Measurements from ENCODE around the gene RASL11B. TPM values are rescaled to one million over a fixed set of nuclear protein-coding genes. Genes with fewer than 3 reads are reported as not detected.

Gene RASL11B
- total and polyA plus RNA-seq, 12 donors: 1.3 to 11.0 (median 3.3) TPM

DNA sequence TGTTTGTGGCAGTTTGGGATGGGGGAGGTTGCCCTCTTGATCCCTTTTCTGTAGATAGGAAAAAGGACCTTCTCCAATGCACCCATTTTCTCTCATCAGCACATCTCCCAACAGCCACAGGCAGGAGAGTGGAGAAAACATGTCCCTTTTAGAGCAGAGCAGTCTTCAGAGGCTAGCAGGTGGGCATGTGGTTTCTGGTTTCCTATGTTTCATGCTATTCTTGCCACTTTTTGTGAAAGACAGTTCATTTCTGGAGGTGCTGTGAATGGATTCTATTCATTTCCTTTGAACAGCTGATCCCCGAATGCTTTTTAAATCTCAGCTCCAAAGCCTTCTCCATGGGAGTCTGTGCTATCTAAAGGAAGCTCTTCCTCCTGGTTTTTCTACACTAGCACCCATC, 18.9 kb downstream of the RASL11B start:
- TF ChIP-seq, protein P1, sequence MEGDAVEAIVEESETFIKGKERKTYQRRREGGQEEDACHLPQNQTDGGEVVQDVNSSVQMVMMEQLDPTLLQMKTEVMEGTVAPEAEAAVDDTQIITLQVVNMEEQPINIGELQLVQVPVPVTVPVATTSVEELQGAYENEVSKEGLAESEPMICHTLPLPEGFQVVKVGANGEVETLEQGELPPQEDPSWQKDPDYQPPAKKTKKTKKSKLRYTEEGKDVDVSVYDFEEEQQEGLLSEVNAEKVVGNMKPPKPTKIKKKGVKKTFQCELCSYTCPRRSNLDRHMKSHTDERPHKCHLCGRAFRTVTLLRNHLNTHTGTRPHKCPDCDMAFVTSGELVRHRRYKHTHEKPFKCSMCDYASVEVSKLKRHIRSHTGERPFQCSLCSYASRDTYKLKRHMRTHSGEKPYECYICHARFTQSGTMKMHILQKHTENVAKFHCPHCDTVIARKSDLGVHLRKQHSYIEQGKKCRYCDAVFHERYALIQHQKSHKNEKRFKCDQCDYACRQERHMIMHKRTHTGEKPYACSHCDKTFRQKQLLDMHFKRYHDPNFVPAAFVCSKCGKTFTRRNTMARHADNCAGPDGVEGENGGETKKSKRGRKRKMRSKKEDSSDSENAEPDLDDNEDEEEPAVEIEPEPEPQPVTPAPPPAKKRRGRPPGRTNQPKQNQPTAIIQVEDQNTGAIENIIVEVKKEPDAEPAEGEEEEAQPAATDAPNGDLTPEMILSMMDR (IDR thresholded peaks at IDR 0.05): no peak
- TF ChIP-seq POLR2A (IDR thresholded peaks at IDR 0.05): no peak
- DNase-seq: no peak
- Histone ChIP-seq H3K4me3 (no peak overlapping the region), H3K9me3 (replicated peaks in 1 of 3) (no peaks in the 10 kb centered on the region), H3K27me3 (no peaks in the 10 kb centered on the region), H3K4me1 (replicated peaks in 1 of 2) (no peaks in the 10 kb centered on the region), H3K36me3 (replicated peaks in 1 of 2) (no peaks in the 10 kb centered on the region), H3K27ac (no peak overlapping the region)
- intact Hi-C loops (cut with DNase I): no loop called here
- 90 to 100% (median 95%) methylated on average over 1 of the region's 1 CpG for WGBS, 4 donors

DNA sequence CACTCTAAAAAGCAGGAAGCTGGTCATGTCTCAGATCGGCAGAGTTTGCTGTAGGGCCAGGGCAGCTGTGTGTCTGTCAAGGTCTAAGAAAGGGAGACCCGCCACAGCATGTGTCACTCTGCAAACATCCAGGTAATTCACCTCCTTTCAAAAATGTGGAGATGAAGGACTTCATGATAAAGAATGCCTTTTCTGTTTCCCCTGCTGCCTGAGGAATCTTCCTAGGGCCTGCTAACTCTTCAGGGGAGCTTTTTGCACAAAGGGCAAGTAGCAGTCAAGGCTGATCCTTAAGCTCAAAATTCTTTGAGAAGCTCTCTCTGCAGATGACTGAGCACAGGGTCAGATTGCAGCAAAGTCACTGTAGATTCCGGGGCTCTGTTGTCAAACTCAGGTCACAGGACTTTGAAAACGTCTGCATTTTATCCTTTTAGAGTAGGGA, 21.1 kb downstream of the RASL11B start:
- 75 to 84% (median 83%) methylated on average over 4 of the region's 4 CpGs for WGBS, 4 donors
- no peaks in the 10 kb centered on the region for H3K36me3 ChIP-seq (replicated peaks in 1 of 2)

DNA sequence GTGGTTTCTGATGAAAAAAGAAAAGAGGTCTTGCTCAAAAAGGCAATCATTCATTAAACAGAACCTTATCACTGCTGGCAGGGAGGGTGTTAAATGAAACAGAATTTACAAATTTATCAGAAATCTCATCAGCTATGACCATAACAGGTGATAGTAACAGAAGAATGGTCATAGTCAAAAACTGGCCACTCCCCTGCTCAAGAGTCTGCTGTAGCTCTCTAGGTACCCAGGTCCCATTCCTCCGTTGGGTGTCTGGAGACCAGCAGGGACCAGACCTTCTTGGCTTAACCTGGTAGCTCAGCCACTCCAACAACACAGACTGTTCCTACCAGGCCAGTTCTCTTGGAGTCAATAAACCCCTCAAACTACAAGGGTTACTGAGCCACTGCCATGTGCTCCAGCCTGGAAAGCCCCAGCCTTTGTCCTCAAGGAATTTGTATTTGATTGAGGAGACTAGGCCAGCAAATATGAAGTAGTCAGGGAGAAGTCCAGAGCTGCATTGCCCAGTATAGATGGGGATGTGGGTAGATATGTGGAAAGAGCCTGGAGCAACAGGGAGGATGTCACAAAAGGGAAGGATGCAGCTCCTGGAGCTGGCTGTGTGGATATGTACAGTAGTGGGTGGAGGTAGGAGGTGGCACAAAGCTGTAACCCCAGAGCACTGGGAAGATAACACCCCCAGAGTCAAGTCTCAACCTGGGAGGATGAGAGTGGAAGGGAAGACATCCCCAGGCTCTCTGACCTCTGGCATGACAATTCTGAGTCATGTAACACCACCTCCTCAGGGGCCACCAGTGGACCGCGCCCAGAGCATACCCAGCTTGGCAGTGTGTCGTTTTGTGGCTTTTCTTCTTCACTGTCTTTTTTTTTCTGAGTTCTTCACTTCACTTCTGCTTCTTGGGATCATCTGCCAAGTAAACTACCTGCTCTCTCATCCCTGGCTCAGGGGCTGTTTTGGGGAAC, 21.9 kb downstream of the RASL11B start:
- WGBS, 4 donors: 89 to 100% (median 94%) methylated on average over 4 of the region's 4 CpGs
- intact Hi-C loops (cut with DNase I): no loop called here

More for the DNA sequence above, 21.1 kb downstream of the RASL11B start:
- no peak for TF ChIP-seq POLR2A (IDR thresholded peaks at IDR 0.05)
- TF ChIP-seq, protein P1 (IDR thresholded peaks at IDR 0.05): no peak
- intact Hi-C loops (cut with DNase I): no loop called here
- no peaks in the 10 kb centered on the region for H3K4me1 ChIP-seq (replicated peaks in 1 of 2)
- no peaks in the 10 kb centered on the region for H3K27me3 ChIP-seq
- H3K9me3 ChIP-seq (replicated peaks in 1 of 3): no peaks in the 10 kb centered on the region
- DNase-seq: no peak
- H3K27ac ChIP-seq: no peak overlapping the region
- no peak overlapping the region for H3K4me3 ChIP-seq

DNA sequence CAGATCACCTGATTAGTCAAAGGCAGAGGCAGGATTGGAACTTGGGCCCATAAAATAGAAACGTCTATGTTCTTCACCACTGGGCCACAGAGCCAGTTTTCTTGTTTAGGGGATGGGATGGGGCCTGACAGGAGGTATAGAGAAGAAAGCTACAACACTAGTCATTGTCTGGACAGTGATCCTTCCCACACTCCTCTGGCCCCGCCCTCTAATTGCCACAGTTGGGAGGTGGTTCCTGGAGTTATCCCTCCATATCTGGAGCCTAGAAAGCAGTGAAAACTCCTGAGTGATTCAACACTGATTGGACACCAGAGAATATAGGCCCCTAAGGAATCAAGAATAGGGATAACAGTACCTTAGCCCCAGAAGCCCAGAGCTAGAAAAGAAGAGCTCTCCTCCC, 22.9 kb downstream of the RASL11B start:
- Histone ChIP-seq H3K36me3 (replicated peaks in 1 of 2) (no peaks in the 10 kb centered on the region), H3K27ac (no peak overlapping the region), H3K4me1 (replicated peaks in 1 of 2) (no peaks in the 10 kb centered on the region), H3K9me3 (replicated peaks in 1 of 3) (no peaks in the 10 kb centered on the region), H3K27me3 (no peaks in the 10 kb centered on the region), H3K4me3 (no peak overlapping the region)
- 88 to 93% (median 90%) methylated on average over 2 of the region's 2 CpGs for WGBS, 4 donors
- no peak for TF ChIP-seq POLR2A (IDR thresholded peaks at IDR 0.05)
- TF ChIP-seq, protein P1 (IDR thresholded peaks at IDR 0.05): no peak
- intact Hi-C loops (cut with DNase I): no loop called here
- DNase-seq: no peak

More for the DNA sequence above, 21.9 kb downstream of the RASL11B start:
- H3K4me3 ChIP-seq: no peak overlapping the region
- DNase-seq: no peak
- no peak for TF ChIP-seq POLR2A (IDR thresholded peaks at IDR 0.05)
- TF ChIP-seq, protein P1 (IDR thresholded peaks at IDR 0.05): no peak
- H3K27me3 ChIP-seq: no peaks in the 10 kb centered on the region
- no peaks in the 10 kb centered on the region for H3K36me3 ChIP-seq (replicated peaks in 1 of 2)
- H3K27ac ChIP-seq: no peak overlapping the region
- H3K9me3 ChIP-seq (replicated peaks in 1 of 3): no peaks in the 10 kb centered on the region
- H3K4me1 ChIP-seq (replicated peaks in 1 of 2): no peaks in the 10 kb centered on the region

Data from adrenal gland (tissue), 12 donors.